HG03108 (cell line): ENCODE data around the gene FST.

Source experiments
- ATAC-seq: cut with Tn5 transposase; IDR thresholded peaks from one replicate; pipeline ENCODE4 v1.9.1; 2021; ENCODE audit warnings: moderate library complexity; ENCODE audit not compliant: unreplicated experiment

FST gene

DNA sequence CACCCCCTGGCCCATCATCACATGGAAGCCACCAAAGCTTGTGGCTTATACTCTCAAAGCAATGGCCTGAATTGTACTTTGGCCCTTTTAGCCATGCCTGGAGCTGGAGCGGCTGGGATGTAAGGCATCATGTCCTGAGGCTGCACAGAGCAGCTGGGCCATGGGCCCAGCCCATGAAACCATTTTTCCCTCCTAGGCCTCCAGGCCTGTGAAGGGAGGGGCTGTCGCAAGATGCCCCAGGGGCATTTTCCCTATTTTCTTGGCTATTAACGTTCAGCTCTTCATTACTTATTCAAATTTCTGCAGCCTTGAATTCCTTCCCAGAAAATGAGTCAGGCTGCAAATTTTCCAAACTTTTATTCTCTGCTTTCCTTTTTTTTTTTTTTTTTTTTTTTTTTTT is 27.7 kb downstream of the FST start:
- ATAC-seq = no peak

DNA sequence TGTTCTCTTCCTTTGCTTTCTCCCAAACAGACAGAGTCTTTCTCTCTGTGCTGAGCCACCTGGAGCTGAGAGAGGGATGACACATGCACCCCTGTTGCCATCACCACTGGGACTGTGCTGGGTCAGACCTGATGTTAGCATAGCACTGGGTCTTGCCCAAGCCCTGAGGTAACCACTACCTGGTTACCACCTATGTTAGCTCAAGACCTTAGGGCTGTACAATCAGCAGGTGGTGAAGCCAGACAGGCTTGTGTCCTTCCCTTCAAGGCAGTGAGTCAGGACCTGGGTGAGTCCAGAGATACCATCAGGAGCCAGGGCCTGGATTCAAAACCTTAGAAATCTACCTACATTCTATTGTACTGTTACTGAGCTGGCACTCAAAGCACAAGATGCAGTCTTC is 32.1 kb downstream of the FST start:
- ATAC-seq = no peak

DNA sequence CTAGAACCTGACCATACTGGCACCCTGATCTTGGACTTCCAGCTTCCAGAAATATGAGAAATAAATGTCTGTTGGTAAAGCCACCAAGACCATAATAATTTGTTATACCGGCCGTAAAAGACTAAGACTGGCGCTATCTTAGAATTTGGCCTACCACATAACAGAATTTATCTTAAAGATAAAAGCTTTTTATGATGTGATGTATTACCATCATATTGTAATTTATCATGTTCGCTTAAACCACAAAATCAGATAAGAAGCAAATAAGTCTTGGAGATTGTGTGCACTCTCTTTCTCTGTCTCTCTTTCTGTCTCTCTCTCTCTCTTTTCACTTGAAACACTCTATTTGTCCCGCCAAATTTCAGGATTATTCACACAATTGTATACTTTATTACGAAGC is 35.6 kb downstream of the FST start:
- ATAC-seq = no peak

DNA sequence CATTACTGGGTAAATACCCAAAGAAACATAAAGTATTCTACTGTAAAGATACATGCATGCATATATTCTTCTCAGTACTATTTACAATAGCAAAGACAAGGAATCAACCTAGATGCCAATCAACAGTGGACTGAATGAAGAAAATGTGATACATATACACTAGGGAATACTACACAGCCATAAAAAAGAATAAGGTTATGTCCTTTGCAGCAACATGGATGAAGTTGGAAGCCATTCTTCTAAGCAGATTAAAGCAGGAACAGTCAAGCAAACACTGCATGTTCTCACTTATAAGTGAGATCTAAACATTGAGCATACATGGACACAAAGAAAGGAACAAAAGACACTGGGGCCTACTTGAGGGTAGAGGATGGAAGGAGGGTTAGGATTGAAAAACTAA is 40.4 kb downstream of the FST start:
- ATAC-seq = no peak
